Stimulated activated naive CD8-positive, alpha-beta T cell treated with anti-CD3 and anti-CD28 coated beads, Interleukin-15, Interleukin-2, amounts not matched to agents 100 ng/mL and 50 ng/mL, for 24 hours (primary cell): ENCODE measurements around the gene GGNBP2.

Experiments used
- H3K27ac Mint-ChIP-seq: one replicate; pipeline ENCODE4 v1.8.0; 2021; ENCODE audit warnings: mild to moderate bottlenecking, mixed read lengths
- H3K27me3 Mint-ChIP-seq: one replicate; pipeline ENCODE4 v1.8.0; 2021; ENCODE audit warnings: mixed read lengths
- H3K36me3 Mint-ChIP-seq: one replicate; pipeline ENCODE4 v1.8.0; 2021; ENCODE audit warnings: low read depth, mixed read lengths
- H3K4me1 Mint-ChIP-seq: one replicate; pipeline ENCODE4 v1.8.0; 2021; ENCODE audit warnings: low read depth, mixed read lengths
- H3K4me3 Mint-ChIP-seq: one replicate; pipeline ENCODE4 v1.8.0; 2021; ENCODE audit warnings: mild to moderate bottlenecking, mixed read lengths
- H3K9me3 Mint-ChIP-seq: one replicate; pipeline ENCODE4 v1.8.0; 2021; ENCODE audit warnings: mixed read lengths

GGNBP2 gene

DNA sequence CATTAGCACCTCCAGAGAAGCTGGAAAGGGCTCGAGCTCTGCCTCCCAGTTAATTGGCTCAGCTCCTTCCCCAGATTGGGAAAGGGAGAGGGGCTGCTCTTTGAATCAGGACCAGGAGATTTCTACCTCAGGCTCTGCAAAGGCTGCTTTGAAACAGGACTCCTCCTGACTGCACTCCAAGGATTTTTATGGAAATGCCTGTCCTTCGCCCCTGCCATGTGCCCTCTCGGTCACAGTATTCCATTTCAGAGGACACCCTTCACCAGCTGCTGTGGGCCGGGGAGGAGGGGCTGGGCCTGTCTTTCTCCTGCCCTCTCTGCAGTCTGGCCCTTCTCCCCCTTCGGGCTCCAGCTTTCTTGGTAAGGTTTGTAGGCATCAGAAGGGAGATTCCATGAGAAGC is 70.2 kb downstream of the GGNBP2 start:
- H3K27me3 Mint-ChIP-seq = no peaks in the 10 kb centered on the region
- H3K9me3 Mint-ChIP-seq = no peaks in the 10 kb centered on the region
- H3K36me3 Mint-ChIP-seq = no peaks in the 10 kb centered on the region
- no peak overlapping the region for H3K4me3 Mint-ChIP-seq
- no peaks in the 10 kb centered on the region for H3K4me1 Mint-ChIP-seq
- no peak overlapping the region for H3K27ac Mint-ChIP-seq

DNA sequence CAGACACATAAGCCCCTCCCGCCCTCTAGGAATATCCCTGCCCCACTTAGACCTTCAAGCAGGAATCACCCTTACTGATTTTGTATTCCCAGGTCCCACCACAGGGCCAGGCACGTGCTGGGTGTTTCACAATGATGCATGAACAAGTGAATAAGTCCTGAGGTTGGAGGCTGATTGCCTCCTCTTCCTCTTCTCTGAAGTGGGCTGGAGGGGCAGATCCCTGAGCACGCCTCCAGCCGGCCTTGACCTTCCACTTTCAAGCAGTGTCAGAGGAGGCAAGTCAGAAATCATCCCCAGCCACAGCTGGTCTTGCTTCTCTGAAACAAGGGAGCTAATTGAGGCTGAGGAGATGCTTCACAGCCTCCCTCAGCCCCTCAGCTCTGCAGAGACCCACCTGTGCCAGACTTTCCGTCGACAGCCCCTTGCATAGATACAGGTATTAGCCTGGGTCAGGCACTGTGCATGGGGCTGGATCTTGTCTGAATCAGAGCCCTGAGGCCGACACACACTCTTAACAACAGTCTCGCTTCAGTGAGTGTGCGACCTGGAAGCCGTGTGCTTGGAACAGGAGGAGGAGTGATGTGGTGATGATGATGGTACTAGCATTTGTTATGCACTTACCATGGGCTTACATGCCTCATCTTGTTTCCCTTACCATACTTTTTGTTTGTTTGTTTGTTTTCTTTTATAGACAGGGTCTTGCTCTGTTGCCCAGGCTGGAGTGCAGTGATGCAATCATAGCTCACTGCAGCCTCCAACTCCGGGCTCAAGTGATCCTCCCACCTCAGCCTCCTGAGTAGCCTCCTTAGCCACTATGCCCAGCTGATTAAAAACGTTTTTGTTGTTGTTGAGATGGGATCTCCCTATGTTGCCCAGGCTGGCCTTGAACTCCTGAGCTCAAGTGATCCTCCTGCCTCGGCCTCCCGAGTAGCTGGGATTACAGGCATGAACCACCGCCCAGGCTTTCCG is 71.6 kb downstream of the GGNBP2 start:
- no peaks in the 10 kb centered on the region for H3K9me3 Mint-ChIP-seq
- no peaks in the 10 kb centered on the region for H3K4me1 Mint-ChIP-seq
- no peak overlapping the region for H3K27ac Mint-ChIP-seq
- H3K27me3 Mint-ChIP-seq = no peaks in the 10 kb centered on the region
- no peak overlapping the region for H3K4me3 Mint-ChIP-seq
- no peaks in the 10 kb centered on the region for H3K36me3 Mint-ChIP-seq

DNA sequence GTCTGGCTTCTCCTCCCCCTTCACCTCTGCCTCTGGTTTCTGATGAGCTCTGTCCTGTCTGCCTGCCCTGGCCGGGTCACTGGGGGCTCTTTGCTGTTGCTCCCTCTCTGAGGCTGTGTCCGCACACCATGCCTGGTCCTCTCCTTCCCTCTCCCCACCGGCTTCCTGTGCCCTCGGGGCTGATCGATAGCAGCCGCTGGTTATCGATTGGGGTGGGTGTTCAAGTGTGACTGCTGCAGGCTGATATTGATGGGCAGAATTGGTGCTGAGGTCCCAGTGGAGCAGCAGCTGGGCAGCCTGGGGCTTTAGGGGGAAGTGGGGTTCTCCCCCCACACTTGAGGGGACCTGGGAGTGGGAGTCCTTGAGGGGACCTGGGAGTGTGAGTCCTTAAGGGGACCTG is 73.1 kb downstream of the GGNBP2 start:
- H3K36me3 Mint-ChIP-seq = no peaks in the 10 kb centered on the region

DNA sequence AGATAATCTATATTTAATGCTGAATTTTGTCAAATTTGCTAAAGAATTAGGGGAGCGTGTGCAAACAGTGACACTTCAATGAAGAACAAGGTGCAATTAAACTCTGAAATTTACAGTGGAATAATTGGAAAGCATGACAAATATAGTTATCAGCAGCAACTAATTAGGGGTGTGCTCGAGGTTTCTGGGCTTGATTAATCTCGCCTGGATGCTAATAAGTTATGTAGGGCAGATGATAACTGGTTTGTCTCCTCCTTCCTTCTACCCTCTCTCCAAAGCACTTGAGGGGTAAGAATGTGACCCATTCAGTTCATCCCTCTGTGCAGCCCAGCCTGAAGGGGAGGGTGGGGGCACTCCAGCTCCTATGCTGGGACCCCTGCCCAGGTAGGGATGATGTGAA is 78.6 kb downstream of the GGNBP2 start:
- Mint-ChIP-seq H3K27ac (no peak overlapping the region), H3K36me3 (no peaks in the 10 kb centered on the region)

More for the DNA sequence above, 73.1 kb downstream of the GGNBP2 start:
- Mint-ChIP-seq H3K9me3 (no peaks in the 10 kb centered on the region), H3K4me1 (no peaks in the 10 kb centered on the region), H3K4me3 (no peak overlapping the region), H3K27ac (no peak overlapping the region), H3K27me3 (no peaks in the 10 kb centered on the region)

GRCh38 chr17:36625188-36625587 is 80.5 kb downstream of the GGNBP2 start:
- no peak overlapping the region for H3K4me3 Mint-ChIP-seq
- no peaks in the 10 kb centered on the region for H3K9me3 Mint-ChIP-seq
- H3K36me3 Mint-ChIP-seq = no peaks in the 10 kb centered on the region
- H3K27me3 Mint-ChIP-seq = no peaks in the 10 kb centered on the region
- H3K27ac Mint-ChIP-seq = no peak overlapping the region
- H3K4me1 Mint-ChIP-seq = no peaks in the 10 kb centered on the region

More for the DNA sequence above, 78.6 kb downstream of the GGNBP2 start:
- Mint-ChIP-seq H3K9me3 (no peaks in the 10 kb centered on the region), H3K4me1 (no peaks in the 10 kb centered on the region), H3K27me3 (no peaks in the 10 kb centered on the region), H3K4me3 (no peak overlapping the region)

- no peaks in the 10 kb centered on the region for H3K9me3 Mint-ChIP-seq
- H3K27me3 Mint-ChIP-seq = no peaks in the 10 kb centered on the region
- no peak overlapping the region for H3K27ac Mint-ChIP-seq
- no peaks in the 10 kb centered on the region for H3K4me1 Mint-ChIP-seq
- H3K4me3 Mint-ChIP-seq = no peak overlapping the region
- no peaks in the 10 kb centered on the region for H3K36me3 Mint-ChIP-seq
Measured at GRCh38 chr17:36627101-36627500, 82.4 kb downstream of the GGNBP2 start.

- no peak overlapping the region for H3K4me3 Mint-ChIP-seq
- no peaks in the 10 kb centered on the region for H3K9me3 Mint-ChIP-seq
- no peaks in the 10 kb centered on the region for H3K36me3 Mint-ChIP-seq
- no peak overlapping the region for H3K27ac Mint-ChIP-seq
- peaks cover 5% of the 10 kb centered on the region for H3K27me3 Mint-ChIP-seq
- H3K4me1 Mint-ChIP-seq = no peaks in the 10 kb centered on the region
Measured at GRCh38 chr17:36628576-36628975, 83.9 kb downstream of the GGNBP2 start.

- Mint-ChIP-seq H3K36me3 (no peaks in the 10 kb centered on the region), H3K27me3 (peaks cover 5% of the 10 kb centered on the region), H3K27ac (no peak overlapping the region), H3K4me3 (no peak overlapping the region), H3K4me1 (no peaks in the 10 kb centered on the region), H3K9me3 (no peaks in the 10 kb centered on the region)
Measured at GRCh38 chr17:36629252-36629847, 84.6 kb downstream of the GGNBP2 start.

DNA sequence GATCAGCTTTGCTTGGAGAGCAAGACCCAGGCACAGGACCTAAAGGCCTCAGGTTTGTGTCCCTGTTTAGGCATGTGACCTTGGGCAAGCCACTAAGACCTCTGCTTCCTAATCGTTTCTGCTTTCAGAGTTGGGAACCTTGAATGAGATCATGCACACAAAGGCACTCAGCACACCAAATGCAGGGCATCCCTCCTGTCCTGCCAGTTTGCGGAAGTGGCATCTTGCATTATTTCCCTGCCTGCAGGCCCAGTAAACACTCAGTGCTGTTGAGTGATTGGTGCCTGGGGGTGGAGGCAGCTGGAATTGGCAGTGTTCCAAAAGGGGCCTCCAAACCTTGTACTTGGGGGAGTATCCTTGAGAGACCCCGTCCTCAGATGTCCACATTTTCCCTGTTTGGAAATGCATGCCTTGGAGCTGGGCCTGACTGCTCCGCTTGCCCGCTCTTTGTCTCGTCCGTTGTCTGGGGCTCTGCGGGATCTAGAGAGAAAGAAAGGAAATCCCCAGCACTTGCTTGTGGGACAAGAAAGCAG is 85.3 kb downstream of the GGNBP2 start:
- no peaks in the 10 kb centered on the region for H3K9me3 Mint-ChIP-seq
- no peak overlapping the region for H3K27ac Mint-ChIP-seq
- peaks cover 5% of the 10 kb centered on the region for H3K27me3 Mint-ChIP-seq
- no peaks in the 10 kb centered on the region for H3K36me3 Mint-ChIP-seq
- no peak overlapping the region for H3K4me3 Mint-ChIP-seq
- no peaks in the 10 kb centered on the region for H3K4me1 Mint-ChIP-seq

GRCh38 chr17:36631022-36631421 is 86.3 kb downstream of the GGNBP2 start:
- Mint-ChIP-seq H3K27ac (no peak overlapping the region), H3K27me3 (peaks cover 5% of the 10 kb centered on the region)

GRCh38 chr17:36632916-36633771 is 88.4 kb downstream of the GGNBP2 start:
- Mint-ChIP-seq H3K27ac (no peak overlapping the region), H3K27me3 (peaks cover 5% of the 10 kb centered on the region), H3K4me1 (no peaks in the 10 kb centered on the region), H3K36me3 (no peaks in the 10 kb centered on the region), H3K4me3 (no peak overlapping the region), H3K9me3 (no peaks in the 10 kb centered on the region)

More at GRCh38 chr17:36631022-36631421, 86.3 kb downstream of the GGNBP2 start:
- H3K36me3 Mint-ChIP-seq = no peaks in the 10 kb centered on the region
- H3K9me3 Mint-ChIP-seq = no peaks in the 10 kb centered on the region
- no peak overlapping the region for H3K4me3 Mint-ChIP-seq
- H3K4me1 Mint-ChIP-seq = no peaks in the 10 kb centered on the region
